GM12878 (cell line): Measurements from ENCODE around the gene CCDC88C. TPM values are rescaled to one million over a fixed set of nuclear protein-coding genes. Genes with fewer than 3 reads are reported as not detected.

Experiments used
- BHLHE40 ChIP-seq, 2 experiments: fragments of 450-650 bp in 1 of 2; IDR thresholded peaks; 2 replicates each; pipeline ENCODE4 v1.6.1; 2011 to 2017; ENCODE audit warnings: low read depth in 2 of 2, borderline replicate concordance in 1 of 2, improper control_type of control experiment in 1 of 2, low read length in 1 of 2, mild to moderate bottlenecking in 1 of 2
- IKZF1 ChIP-seq: fragments of 450-650 bp; conservative IDR thresholded peaks from 2 replicates; pipeline ENCODE4 v1.6.1; 2017; ENCODE audit warnings: antibody characterized with exemption, mild to moderate bottlenecking
- IKZF2 ChIP-seq, 2 experiments: fragments of 450-650 bp; IDR thresholded peaks; 2 replicates each; pipeline ENCODE4 v1.6.1; 2017; ENCODE audit warnings: mild to moderate bottlenecking in 2 of 2, moderate library complexity in 2 of 2
- MTA3 ChIP-seq: IDR thresholded peaks from 2 replicates; pipeline ENCODE4 v1.6.1; 2012; ENCODE audit warnings: low read length, inconsistent platforms, borderline replicate concordance
- POLR2A ChIP-seq: IDR thresholded peaks from 2 replicates; pipeline ENCODE4 v1.6.1; 2011; ENCODE audit warnings: low read depth, mild to moderate bottlenecking, low read length
- SRF ChIP-seq, 2 experiments: IDR thresholded peaks; 2 replicates each; pipeline ENCODE4 v1.6.1; 2011; ENCODE audit warnings: low read depth in 2 of 2, low read length in 2 of 2, mild to moderate bottlenecking in 1 of 2, moderate library complexity in 1 of 2
- ZNF687 ChIP-seq: fragments of 450-650 bp; IDR thresholded peaks from 2 replicates; pipeline ENCODE4 v1.6.1; 2017; ENCODE audit warnings: mild to moderate bottlenecking, moderate library complexity
- polyA plus RNA-seq, 11 experiments: library from polyadenylated mRNA; depleted of rRNA in 4 of 11; unstranded in 6 of 11; stranded (reverse) in 5 of 11; fragments of >200 nt; fragmentation: Nextera tagmentation in 4 of 11; fragmentation: Illumina TruSeq in 1 of 11; extraction: Ambion mirVana in 4 of 11; extraction: Trizol in 1 of 11; gene quantifications; 1 replicate in 1 of 11; 2 replicates in 10 of 11; pipeline versions ENCODE4 v1.2.1 to v1.2.3, GENCODE V29; 2011 to 2016; ENCODE audit warnings: inconsistent platforms in 2 of 11, missing spikeins in 2 of 11, low read depth in 1 of 11
- total RNA-seq, 4 experiments: library from RNA; depleted of rRNA in 3 of 4; stranded (reverse); fragments of >200 nt in 3 of 4; fragmentation: Illumina TruSeq in 1 of 4; extraction: Trizol in 1 of 4; gene quantifications; 2 replicates each; pipeline versions ENCODE4 v1.2.1 to v1.2.3, GENCODE V29; 2013 to 2021

Gene CCDC88C
- total and polyA plus RNA-seq, 10 of the 15 experiments (the other 5 are each of a cell fraction or from before 2014, with no cell fraction given) = 4.0 to 79.6 (median 36.6) TPM

DNA sequence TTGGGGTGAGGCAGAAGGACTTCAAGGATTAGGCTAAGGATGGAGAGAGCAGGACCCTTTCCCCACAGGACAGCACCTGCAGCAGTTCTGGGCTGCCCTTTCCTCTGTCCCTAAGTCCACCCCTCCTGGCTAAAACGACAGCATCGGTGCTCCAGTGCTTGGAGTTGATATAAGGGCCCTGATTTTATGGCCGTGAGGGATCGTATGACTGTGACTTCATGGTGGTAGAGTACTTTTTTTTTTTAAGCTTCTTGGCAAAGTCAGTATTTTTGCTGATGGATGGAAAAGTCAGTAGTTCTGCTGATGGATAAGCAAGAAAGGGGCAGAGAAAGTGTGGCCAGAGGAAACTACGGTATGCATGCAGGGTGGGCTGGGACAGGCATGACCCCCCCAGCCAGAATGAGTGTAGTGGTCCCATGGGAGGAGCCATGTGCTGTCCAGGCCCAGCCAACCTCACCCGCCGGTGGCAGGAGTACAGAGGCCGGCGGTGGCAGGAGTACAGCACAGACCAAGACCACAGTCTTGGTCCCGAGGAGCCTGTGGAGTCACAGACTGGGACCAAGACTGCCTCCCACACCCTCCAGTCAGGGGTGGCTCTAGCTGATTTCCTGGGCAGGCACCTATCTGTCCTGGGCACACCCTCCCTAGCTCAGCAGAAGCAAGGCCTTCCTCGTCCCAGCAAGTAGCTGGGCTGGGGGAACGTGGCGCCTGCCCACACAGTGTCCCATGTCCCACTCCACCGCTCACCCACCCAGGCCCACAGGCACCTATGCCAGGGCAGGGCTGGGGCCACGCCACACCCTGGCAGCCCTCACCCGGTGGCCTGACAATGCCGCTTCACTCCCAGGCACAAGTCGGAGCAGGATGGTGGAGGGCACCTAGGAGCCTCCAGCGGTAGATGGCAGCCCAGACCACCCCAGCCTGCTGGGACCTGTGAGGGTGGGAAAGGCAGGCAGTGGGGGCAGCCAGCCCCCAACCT, 46.3 kb downstream of the CCDC88C start (continued):
- TF ChIP-seq ZNF687 (peak; percentile 36; the same call in 1 of the 2 replicates), MTA3 (no peak), SRF (IDR thresholded peaks at IDR 0.05; ENCODE audit: low read depth in 2 of 2, low read length in 2 of 2) (no peak), POLR2A (peak; percentile 63), IKZF1 (peak; percentile 25; the same call in 1 of the 2 replicates), IKZF2 (IDR thresholded peaks at IDR 0.05) (0 out of 4 replicates have a peak, but pooled peaks of 1 of the 2 experiments have one; percentile 8), BHLHE40 (IDR thresholded peaks at IDR 0.05; ENCODE audit: borderline replicate concordance in 1 of 2, low read depth in 2 of 2, low read length in 1 of 2) (no peak)
- TF ChIP-seq, all 136 proteins: peak for 7
